ENCODE data around the gene YEATS4. TPM values are rescaled to one million over a fixed set of nuclear protein-coding genes. Genes with fewer than 3 reads are reported as not detected.

Gene YEATS4
- total RNA-seq, 1 experiment from 2014 or later = 37.1 TPM

- TF ChIP-seq ATF6 (CRISPR knock-in tag; IDR thresholded peaks at IDR 0.05) (no peak), AFF4 (CRISPR knock-in tag; IDR thresholded peaks at IDR 0.05; ENCODE audit: borderline replicate concordance) (no peak), MLX (CRISPR knock-in tag; IDR thresholded peaks at IDR 0.05) (no peak)
Observed at GRCh38 chr12:69332815-69333358, 26.7 kb upstream of the YEATS4 start (continued).

- ChIA-PET POLR2A (no interaction called here), CTCF (interaction anchor here (0.5 kb wide), 1 partner anchor 361 kb away, joined by 4 read pairs; no protein-coding TSS in a partner anchor)
- Mint-ChIP-seq H3K27me3 (ENCODE audit: low read depth) (no peaks in the 10 kb centered on the region), H3K4me1 (peaks cover 40% of the 10 kb centered on the region), H3K9me3 (no peaks in the 10 kb centered on the region), H3K4me3 (no peak overlapping the region), H3K36me3 (no peaks in the 10 kb centered on the region), H3K27ac (no peak overlapping the region)
- ATAC-seq (no peak), DNase-seq (ENCODE audit: low spot score) (no peak)
- TF ChIP-seq JUN (CRISPR knock-in tag; IDR thresholded peaks at IDR 0.05) = no peak
- no peak for TF ChIP-seq CREB1 (CRISPR knock-in tag; IDR thresholded peaks at IDR 0.05)
- TF ChIP-seq OVOL2 (CRISPR knock-in tag; IDR thresholded peaks at IDR 0.05; ENCODE audit: borderline replicate concordance) = no peak
- TF ChIP-seq ETV6 (CRISPR knock-in tag; IDR thresholded peaks at IDR 0.05) = no peak
- TF ChIP-seq GABPB1 (CRISPR knock-in tag; IDR thresholded peaks at IDR 0.05) = no peak
- no peak for TF ChIP-seq ZNF416 (CRISPR knock-in tag; IDR thresholded peaks at IDR 0.05)
- no peak for TF ChIP-seq AFF4 (CRISPR knock-in tag; IDR thresholded peaks at IDR 0.05; ENCODE audit: borderline replicate concordance)
- TF ChIP-seq PRRX2 (CRISPR knock-in tag; IDR thresholded peaks at IDR 0.05) = no peak
- TF ChIP-seq FOXP1 (CRISPR knock-in tag; IDR thresholded peaks at IDR 0.05; ENCODE audit: borderline replicate concordance) = no peak
- no peak for TF ChIP-seq JAZF1 (CRISPR knock-in tag; IDR thresholded peaks at IDR 0.05)
- no peak for TF ChIP-seq CTCF (IDR thresholded peaks at IDR 0.05)
- no peak for TF ChIP-seq FOXK1 (CRISPR knock-in tag; IDR thresholded peaks at IDR 0.05)
- TF ChIP-seq ZNF281 (CRISPR knock-in tag; IDR thresholded peaks at IDR 0.05) = no peak
- no peak for TF ChIP-seq ZBTB43 (CRISPR knock-in tag; IDR thresholded peaks at IDR 0.05)
- TF ChIP-seq NFATC4 (CRISPR knock-in tag; IDR thresholded peaks at IDR 0.05) = no peak
Observed at GRCh38 chr12:69334158-69334557, 25.4 kb upstream of the YEATS4 start.
